GM21390 (cell line): ENCODE results near the gene ANKRD20A1.
"Not testable (repeated sequence)": the region's sequence is repeated elsewhere in the genome, so short reads cannot be mapped to it uniquely, and the experiment has no call there.

ENCODE experiments used
- ATAC-seq: cut with Tn5 transposase; IDR thresholded peaks from one replicate; pipeline ENCODE4 v1.9.1; 2021; ENCODE audit not compliant: unreplicated experiment

The ANKRD20A1 gene

GRCh38 chr9:67858871-67859270 lies at the start of gene ANKRD20A1:
TSS of gene ANKRD20A1 (plus strand) at chr9:67858931. CDS start at chr9:67859427, 496 bp downstream.
- ATAC-seq = not testable (repeated sequence)

- not testable (repeated sequence) for ATAC-seq
These were observed 26.6 kb upstream of the ANKRD20A1 start for GRCh38 chr9:67832088-67832487.
